ACC112 (cell line): ENCODE results near the gene FCGR2B.
"Not testable (repeated sequence)": the region's sequence is repeated elsewhere in the genome, so short reads cannot be mapped to it uniquely, and the experiment has no call there.

Experiments
- H2AFZ ChIP-seq: fragments of 200-600 bp; sonication (generic); one replicate; pipeline ENCODE4 v1.6.0; 2017; ENCODE audit warnings: antibody characterized with exemption, low read length; ENCODE audit not compliant: unreplicated experiment
- H3K27ac ChIP-seq: fragments of 200-600 bp; sonication (generic); 2 replicates; pipeline ENCODE4 v1.5.1; 2014; ENCODE audit warnings: low read depth, mild to moderate bottlenecking, antibody characterized with exemption, low read length, moderate library complexity
- H3K27me3 ChIP-seq: fragments of 200-600 bp; sonication (generic); 2 replicates; pipeline ENCODE4 v1.6.1; 2014; ENCODE audit warnings: mild to moderate bottlenecking, antibody characterized with exemption, low read length, moderate library complexity, mixed read lengths; ENCODE audit not compliant: insufficient read depth
- H3K36me3 ChIP-seq: fragments of 200-600 bp; sonication (generic); 2 replicates; pipeline ENCODE4 v1.6.1; 2016; ENCODE audit warnings: mild to moderate bottlenecking, antibody characterized with exemption, low read length, moderate library complexity, mixed read lengths; ENCODE audit not compliant: insufficient read depth
- H3K4me1 ChIP-seq: fragments of 200-600 bp; sonication (generic); one replicate; pipeline ENCODE4 v1.6.1; 2016; ENCODE audit warnings: low read length, mixed read lengths; ENCODE audit not compliant: insufficient read depth, unreplicated experiment, control insufficient read depth
- H3K4me3 ChIP-seq: fragments of 200-600 bp; sonication (generic); 2 replicates; pipeline ENCODE4 v1.5.1; 2014; ENCODE audit warnings: mild to moderate bottlenecking, low read depth, low read length
- H3K79me2 ChIP-seq: fragments of 200-600 bp; sonication (generic); one replicate; pipeline ENCODE4 v1.6.0; 2016; ENCODE audit warnings: low read length; ENCODE audit not compliant: control insufficient read depth, unreplicated experiment, insufficient read depth

FCGR2B gene

DNA sequence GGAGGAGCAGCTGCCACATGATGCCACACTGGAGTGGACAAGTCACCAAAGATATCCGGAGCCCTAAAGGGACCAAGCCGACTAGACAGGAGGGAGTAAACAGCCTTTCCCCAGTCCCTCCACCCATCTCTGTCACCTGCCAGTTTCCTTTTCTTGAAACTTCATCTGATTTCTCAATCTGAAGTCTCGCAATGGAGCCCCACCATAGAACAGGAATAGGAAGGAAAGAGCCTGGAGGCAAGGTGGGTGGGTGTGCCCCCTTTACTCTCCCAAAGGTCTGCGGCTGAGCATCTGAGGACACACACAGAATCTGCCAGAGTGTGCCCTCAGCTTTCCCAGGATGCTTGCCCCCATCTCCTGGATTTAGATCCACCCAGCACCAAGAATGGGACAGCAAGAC, 31.9 kb upstream of the FCGR2B start, which contains the start of gene FCGR3B:
Gene FCGR3B (minus strand): TSS at position 101 of the 400 bp plus-strand sequence. CDS start 82 bp downstream, at position 19.
- H2AFZ ChIP-seq = no peak within 1 kb of the TSS
- H3K36me3 ChIP-seq = no peaks in the 10 kb centered on the region
- no peak within 1 kb of the TSS for H3K4me3 ChIP-seq
- no peak within 1 kb of the TSS for H3K27ac ChIP-seq
- peaks cover 4% of the 10 kb centered on the region; the same call in 1 of the 2 replicates for H3K27me3 ChIP-seq
- no peaks in the 10 kb centered on the region for H3K79me2 ChIP-seq
- H3K4me1 ChIP-seq = no peaks in the 10 kb centered on the region

GRCh38 chr1:161634993-161635392, 27.9 kb upstream of the FCGR2B start:
- H3K79me2 ChIP-seq, H2AFZ ChIP-seq, H3K4me1 ChIP-seq, H3K27ac ChIP-seq, H3K27me3 ChIP-seq, H3K36me3 ChIP-seq, H3K4me3 ChIP-seq: not testable (repeated sequence)

DNA sequence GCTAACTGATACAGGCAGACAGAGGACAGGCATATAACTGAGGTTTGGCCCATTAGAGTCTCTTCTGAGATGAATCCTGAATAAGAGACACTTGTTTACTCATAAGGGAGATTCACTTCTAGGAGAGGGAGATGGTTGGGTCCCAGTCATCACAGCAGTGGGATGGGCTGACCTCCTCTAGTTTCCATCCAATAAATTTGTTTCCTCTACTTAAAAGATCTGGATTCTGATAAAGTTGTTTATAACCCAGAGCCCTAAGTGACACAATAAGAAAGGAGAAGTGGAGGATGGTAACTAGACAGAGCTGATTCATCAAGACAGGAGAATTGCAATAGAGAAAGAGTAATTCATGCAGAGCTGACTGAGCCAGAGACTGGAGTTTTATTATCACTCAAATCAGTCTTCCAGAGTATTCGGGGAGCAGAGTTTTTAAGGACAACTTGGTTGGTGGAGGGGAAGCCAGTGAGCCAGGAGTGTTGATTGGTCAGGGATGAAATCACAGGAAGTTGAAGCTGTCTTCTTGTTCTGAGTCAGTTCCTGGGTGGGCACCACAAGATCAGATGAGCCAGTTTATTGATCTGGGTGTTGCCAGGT, 26.7 kb upstream of the FCGR2B start:
- H3K4me3 ChIP-seq, H3K36me3 ChIP-seq, H2AFZ ChIP-seq, H3K79me2 ChIP-seq, H3K4me1 ChIP-seq, H3K27me3 ChIP-seq, H3K27ac ChIP-seq: not testable (repeated sequence)

DNA sequence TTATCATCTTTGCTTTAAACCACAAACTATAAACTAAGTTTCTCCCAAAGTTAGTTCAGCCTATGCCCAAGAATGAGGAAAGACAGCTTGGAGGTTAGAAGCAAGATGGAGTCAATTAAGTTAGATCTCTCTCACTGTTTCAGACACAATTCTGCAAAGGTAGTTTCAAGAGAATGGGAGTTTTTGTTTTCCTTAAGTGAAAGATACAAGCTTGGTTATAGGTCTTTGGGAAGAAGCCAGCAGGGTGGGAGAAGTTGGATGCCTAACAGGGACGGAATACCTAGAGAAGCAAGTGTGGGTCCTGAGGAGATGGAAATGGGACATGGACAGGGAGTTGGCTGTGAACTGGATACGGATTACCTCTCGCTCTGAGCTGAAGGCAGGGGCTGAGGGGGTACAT, 26.0 kb upstream of the FCGR2B start:
- not testable (repeated sequence) for H3K27ac ChIP-seq, H3K4me3 ChIP-seq, H3K4me1 ChIP-seq, H2AFZ ChIP-seq, H3K36me3 ChIP-seq, H3K27me3 ChIP-seq, H3K79me2 ChIP-seq

DNA sequence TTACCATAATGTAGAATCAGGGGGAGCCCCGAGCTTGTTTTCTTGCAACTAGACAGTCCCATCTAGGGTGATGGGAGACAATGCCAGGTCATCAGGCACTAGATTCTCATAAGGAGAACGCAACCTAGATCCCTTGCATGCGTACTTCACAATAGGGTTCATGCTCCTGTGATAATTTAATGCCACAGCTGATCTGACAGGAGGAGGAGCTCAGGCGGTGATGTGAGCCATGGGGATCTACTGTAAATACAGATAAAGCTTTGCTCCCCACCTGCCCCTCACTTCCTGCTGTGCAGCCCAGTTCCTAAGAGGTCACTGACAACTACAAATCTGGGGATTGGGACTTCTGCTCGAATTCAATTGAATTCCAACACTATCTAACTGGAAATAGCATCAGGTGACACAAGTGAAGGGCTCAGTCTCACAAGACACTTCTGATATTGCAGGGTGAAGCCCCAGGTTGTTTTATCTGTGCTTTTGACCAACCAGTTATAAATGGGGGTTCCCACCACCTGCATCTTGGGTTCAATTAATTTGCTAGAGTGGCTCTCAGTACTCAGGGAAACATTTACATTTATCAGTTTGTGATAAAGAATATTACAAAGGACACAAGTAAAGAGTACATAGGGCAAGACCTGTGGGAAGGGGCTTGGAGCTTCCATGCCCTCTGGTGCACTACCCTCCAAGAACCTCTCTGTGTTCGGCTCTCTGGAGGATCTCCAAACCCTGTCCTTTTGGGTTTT, 24.5 kb upstream of the FCGR2B start:
- not testable (repeated sequence) for H3K79me2 ChIP-seq, H2AFZ ChIP-seq, H3K36me3 ChIP-seq, H3K4me3 ChIP-seq, H3K4me1 ChIP-seq, H3K27ac ChIP-seq, H3K27me3 ChIP-seq

- H3K4me3 ChIP-seq, H3K36me3 ChIP-seq, H2AFZ ChIP-seq, H3K4me1 ChIP-seq, H3K79me2 ChIP-seq, H3K27me3 ChIP-seq, H3K27ac ChIP-seq: not testable (repeated sequence)
Measured at GRCh38 chr1:161639203-161639602, 23.7 kb upstream of the FCGR2B start.

- not testable (repeated sequence) for H3K79me2 ChIP-seq, H3K27me3 ChIP-seq, H3K27ac ChIP-seq, H3K4me1 ChIP-seq, H3K4me3 ChIP-seq, H3K36me3 ChIP-seq, H2AFZ ChIP-seq
Measured at GRCh38 chr1:161642697-161643096, 20.2 kb upstream of the FCGR2B start.

DNA sequence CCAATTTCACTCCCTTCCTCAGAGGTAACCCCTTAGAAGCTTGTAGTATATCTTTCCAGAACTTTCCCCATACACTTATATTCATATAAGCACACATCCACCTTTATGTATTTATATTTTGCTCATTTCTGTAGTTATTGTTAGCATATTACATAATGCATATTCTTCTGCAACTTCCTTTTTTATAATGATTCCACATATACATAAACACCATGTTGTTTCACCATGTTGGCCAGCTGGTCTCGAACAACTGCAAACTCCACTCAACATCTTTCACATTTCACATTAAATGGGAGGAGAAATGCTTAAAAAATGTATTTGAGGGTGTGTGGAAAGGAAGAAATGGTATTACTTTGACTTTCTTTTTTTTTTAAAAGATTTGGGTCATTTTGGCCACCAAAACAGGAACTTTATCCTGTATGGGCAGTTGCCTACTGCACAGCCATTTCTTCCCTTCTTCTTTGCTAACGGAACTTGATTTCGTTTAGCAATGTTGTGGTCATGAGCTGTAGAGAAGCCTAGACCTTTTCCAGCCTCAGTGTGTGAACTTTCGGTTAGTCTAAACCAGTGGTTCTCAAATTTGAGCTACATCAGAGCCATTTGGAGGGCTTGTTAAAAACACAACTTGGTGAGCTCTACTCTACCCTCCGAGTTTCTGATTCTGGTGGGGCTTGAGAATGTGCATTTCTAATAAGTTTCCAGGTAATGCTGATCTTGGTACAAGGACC, 19.3 kb upstream of the FCGR2B start:
- H3K27ac ChIP-seq, H3K4me1 ChIP-seq, H3K27me3 ChIP-seq, H3K79me2 ChIP-seq, H3K36me3 ChIP-seq, H2AFZ ChIP-seq, H3K4me3 ChIP-seq: not testable (repeated sequence)

- H3K36me3 ChIP-seq, H2AFZ ChIP-seq: not testable (repeated sequence)
Measured at GRCh38 chr1:161644855-161645254, 18.1 kb upstream of the FCGR2B start.

GRCh38 chr1:161647507-161648360, 15.2 kb upstream of the FCGR2B start:
- H3K36me3 ChIP-seq, H3K79me2 ChIP-seq, H3K27ac ChIP-seq, H3K4me1 ChIP-seq, H3K27me3 ChIP-seq, H3K4me3 ChIP-seq: not testable (repeated sequence)
- H2AFZ ChIP-seq = peak overlapping the region; percentile 32

More at GRCh38 chr1:161644855-161645254, 18.1 kb upstream of the FCGR2B start:
- H3K27ac ChIP-seq, H3K4me3 ChIP-seq, H3K4me1 ChIP-seq, H3K27me3 ChIP-seq, H3K79me2 ChIP-seq: not testable (repeated sequence)
